HAP-1 (cell line): ENCODE results near the gene RPL10.

Experiments
- DNase-seq, 2 experiments: peaks; one replicate each; pipeline ENCODE4 v3.0.0-alpha.2; 2016 to 2020; ENCODE audit warnings: low spot score in 2 of 2
- H3K27me3 ChIP-seq: fragments of 250-450 bp; sonication (Bioruptor Pico); 2 replicates; pipeline ENCODE4 v1.5.1; 2020; ENCODE audit warnings: low read depth, mild to moderate bottlenecking, moderate library complexity
- H3K36me3 ChIP-seq: fragments of 250-450 bp; sonication (Bioruptor Pico); replicated peaks from 2 replicates; pipeline ENCODE4 v1.5.1; 2020; ENCODE audit warnings: mild to moderate bottlenecking
- H3K4me1 ChIP-seq: fragments of 250-450 bp; sonication (Bioruptor Pico); 2 replicates; pipeline ENCODE4 v1.5.1; 2020; ENCODE audit warnings: mild to moderate bottlenecking
- H3K4me3 ChIP-seq: fragments of 250-450 bp; sonication (Bioruptor Pico); 2 replicates; pipeline ENCODE4 v1.5.1; 2020; ENCODE audit warnings: mild to moderate bottlenecking, moderate library complexity
- H3K9me3 ChIP-seq: fragments of 250-450 bp; sonication (Bioruptor Pico); 2 replicates; pipeline ENCODE4 v1.5.1; 2020; ENCODE audit warnings: mild to moderate bottlenecking, moderate library complexity
- in situ Hi-C: fragments of 300-500 bp; cut with MboI; formaldehyde crosslinking; loops from 3 replicates; pipeline ENCODE4 v1.14.3; 2020; ENCODE audit warnings: low sequenced_read_pairs, inconsistent platforms, mixed read lengths

RPL10 gene

DNA sequence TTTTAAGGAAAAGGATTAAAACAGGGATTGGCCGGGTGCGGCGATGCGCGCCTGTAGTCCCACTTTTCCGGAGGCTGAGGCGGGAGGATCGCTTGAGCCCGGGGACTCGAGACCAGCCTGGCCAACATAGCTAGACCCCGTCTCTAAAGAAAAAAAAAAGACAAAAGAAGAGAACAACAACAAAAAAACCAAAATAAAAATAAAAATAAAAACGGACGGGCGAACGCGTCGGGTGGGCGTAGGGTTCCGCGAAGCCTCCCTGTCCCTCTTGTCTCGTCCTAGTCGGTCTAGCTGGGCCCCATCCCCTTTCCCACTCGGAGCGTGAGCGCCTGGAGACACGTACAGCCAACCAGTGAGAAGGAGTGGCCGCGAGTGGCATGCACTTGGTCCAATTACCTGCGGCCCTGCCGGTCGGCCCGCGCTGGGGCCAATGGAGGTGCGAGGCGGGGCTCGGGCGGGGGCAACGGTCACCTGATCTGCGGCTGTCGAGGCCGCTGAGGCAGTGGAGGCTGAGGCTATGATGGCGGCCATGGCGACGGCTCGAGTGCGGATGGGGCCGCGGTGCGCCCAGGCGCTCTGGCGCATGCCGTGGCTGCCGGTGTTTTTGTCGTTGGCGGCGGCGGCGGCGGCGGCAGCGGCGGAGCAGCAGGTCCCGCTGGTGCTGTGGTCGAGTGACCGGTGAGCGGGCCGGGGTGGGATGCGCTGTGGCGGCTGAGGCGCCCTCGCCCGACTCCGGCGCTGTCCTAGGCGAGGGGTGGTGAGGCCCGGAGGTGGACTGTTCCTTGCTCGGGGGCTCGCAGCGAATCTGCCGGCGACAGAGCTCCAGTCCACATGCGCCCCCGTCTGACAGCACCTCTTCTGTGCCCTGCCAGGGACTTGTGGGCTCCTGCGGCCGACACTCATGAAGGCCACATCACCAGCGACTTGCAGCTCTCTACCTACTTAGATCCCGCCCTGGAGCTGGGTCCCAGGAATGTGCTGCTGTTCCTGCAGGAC lies 30.3 kb downstream of the RPL10 start, which contains the start of gene ATP6AP1:
Gene ATP6AP1, plus strand, starts transcription at position 502 of the 996 bp plus-strand sequence. Its CDS starts 16 bp downstream, at position 518.
- H3K4me1 ChIP-seq: peaks cover 16% of the 10 kb centered on the region
- no peaks in the 10 kb centered on the region for H3K9me3 ChIP-seq
- H3K27me3 ChIP-seq: no peaks in the 10 kb centered on the region
- peak; percentile 95 to 98 for DNase-seq
- peak within 1 kb of the TSS; percentile 63 for H3K4me3 ChIP-seq
- in situ Hi-C loops: no loop called here
- peaks cover 26% of the 10 kb centered on the region for H3K36me3 ChIP-seq

DNA sequence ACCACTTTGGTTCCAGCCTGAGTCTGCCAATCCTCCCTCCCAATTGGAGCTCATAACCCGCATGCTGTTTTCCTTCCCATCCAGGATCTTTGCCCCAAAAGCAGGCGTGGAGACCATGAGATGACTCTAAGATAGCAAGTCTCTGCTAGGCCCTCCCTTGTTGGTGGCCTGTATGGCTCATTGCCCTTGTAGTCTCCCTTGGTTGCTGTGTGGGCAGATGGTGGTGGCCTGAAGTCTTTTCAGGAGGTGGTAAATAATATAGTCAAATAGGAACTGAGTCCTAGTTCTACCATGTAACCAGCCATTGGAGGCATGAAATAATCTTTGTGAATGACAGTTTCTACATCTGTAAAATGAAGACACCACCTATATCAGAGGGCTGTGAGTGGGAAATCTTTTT lies 31.5 kb downstream of the RPL10 start:
- Histone ChIP-seq H3K4me1 (peaks cover 16% of the 10 kb centered on the region), H3K4me3 (peak overlapping the region; percentile 63)

DNA sequence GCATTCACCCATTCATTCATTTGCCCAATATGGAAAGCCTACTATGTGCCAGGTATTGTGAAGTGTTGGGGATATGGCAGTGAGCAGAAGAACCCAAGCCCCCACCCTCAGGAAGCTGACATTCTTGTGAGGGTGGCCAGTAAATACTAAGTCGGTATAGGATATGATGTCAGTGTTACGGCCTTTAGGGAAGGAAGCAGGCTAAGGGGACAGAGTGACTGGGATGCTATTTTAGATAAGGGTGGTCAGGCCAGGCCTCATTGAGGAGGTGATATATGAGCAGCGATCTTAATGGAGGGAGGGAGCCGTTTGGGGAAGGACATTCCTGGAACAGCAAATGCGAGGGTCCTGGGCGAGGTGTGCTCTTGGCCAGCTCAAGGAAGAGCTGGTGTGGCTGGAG lies 32.3 kb downstream of the RPL10 start:
- DNase-seq: no peak
- in situ Hi-C loops: no loop called here
- H3K4me3 ChIP-seq: no peak overlapping the region
- peaks cover 45% of the 10 kb centered on the region for H3K36me3 ChIP-seq
- H3K27me3 ChIP-seq: no peaks in the 10 kb centered on the region
- H3K4me1 ChIP-seq: peaks cover 16% of the 10 kb centered on the region
- H3K9me3 ChIP-seq: no peaks in the 10 kb centered on the region

More for the DNA sequence above, 31.5 kb downstream of the RPL10 start:
- no peak for DNase-seq
- Histone ChIP-seq H3K36me3 (peaks cover 37% of the 10 kb centered on the region), H3K9me3 (no peaks in the 10 kb centered on the region), H3K27me3 (no peaks in the 10 kb centered on the region)
- in situ Hi-C loops: no loop called here

DNA sequence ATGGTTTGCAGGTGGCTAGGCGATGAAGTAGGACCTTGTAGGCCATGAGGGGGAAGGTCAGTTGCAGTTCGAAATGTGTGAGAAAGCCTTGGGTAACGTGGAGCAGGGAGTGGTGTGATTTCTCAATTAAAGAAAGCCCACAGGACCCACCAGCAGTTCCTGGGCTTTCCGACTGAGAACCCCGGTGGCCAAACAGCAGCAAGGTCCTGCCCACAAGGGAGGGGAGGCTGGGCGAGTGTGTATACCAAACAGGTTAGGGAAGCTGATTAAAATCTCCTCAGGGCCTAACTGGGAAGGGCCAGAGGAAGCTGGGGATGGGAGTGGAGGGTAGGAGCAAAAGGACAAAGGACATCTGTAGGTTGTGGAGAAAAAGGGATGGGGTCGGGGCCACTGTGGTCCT lies 32.7 kb downstream of the RPL10 start:
- H3K36me3 ChIP-seq: peaks cover 49% of the 10 kb centered on the region
- H3K27me3 ChIP-seq: no peaks in the 10 kb centered on the region
- peaks cover 16% of the 10 kb centered on the region for H3K4me1 ChIP-seq
- in situ Hi-C loops: no loop called here
- H3K9me3 ChIP-seq: no peaks in the 10 kb centered on the region
- no peak overlapping the region for H3K4me3 ChIP-seq
- DNase-seq: no peak

DNA sequence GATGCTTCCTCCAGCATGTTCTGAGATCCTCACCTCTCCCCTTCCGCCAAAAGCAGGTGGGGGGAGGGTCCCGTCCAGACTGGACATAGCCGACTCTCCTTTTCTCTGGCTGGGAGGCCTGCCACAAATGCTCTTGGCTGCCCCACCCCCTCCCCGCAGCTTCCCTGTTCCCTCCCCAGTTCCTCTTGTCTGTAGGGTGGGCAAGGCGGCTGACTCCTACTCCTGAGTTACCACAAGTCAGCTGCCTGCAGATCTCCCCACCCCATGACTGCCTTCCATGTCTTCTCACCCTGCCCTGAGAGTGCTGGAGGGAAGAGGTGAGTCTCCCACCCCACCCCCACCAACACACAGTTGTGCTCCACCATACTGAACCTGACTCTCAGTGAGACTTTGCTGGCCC lies 33.2 kb downstream of the RPL10 start:
- no peak for DNase-seq
- in situ Hi-C loops: no loop called here
- H3K36me3 ChIP-seq: peaks cover 54% of the 10 kb centered on the region
- H3K27me3 ChIP-seq: no peaks in the 10 kb centered on the region
- no peak overlapping the region for H3K4me3 ChIP-seq
- H3K4me1 ChIP-seq: peaks cover 21% of the 10 kb centered on the region
- no peaks in the 10 kb centered on the region for H3K9me3 ChIP-seq

DNA sequence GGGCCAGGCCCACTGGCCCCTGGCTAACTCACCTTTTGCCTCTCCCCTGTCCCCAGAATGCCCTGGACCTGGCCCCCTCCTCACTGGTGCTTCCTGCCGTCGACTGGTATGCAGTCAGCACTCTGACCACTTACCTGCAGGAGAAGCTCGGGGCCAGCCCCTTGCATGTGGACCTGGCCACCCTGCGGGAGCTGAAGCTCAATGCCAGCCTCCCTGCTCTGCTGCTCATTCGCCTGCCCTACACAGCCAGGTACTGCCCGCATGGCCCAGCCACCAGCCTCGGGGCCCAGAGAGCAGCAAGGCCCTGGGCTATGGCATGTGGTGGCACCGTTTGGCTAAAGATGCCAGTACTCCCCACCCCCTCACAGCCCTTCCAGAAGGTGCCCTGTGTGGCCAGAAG lies 34.0 kb downstream of the RPL10 start:
- Histone ChIP-seq H3K27me3 (no peaks in the 10 kb centered on the region), H3K4me1 (peaks cover 21% of the 10 kb centered on the region), H3K9me3 (no peaks in the 10 kb centered on the region), H3K36me3 (peaks cover 55% of the 10 kb centered on the region), H3K4me3 (no peak overlapping the region)
- in situ Hi-C loops: no loop called here
- no peak for DNase-seq

DNA sequence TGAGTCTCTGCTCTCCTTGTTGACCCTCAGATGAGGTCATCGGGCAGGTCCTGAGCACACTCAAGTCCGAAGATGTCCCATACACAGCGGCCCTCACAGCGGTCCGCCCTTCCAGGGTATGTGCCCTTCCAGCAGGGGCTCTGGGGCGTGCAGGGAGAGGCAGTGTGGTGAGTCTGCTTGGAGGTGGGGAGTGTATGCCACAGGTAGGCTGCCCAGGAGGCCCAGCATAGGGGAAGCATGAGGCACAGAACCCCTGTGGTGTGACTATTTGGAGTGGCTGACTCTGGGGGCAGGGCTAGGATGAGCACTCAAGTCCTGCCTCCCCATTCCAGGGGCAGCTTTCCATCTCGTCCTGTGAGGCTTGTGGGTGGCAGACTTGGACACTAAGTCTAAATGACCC lies 35.4 kb downstream of the RPL10 start:
- Histone ChIP-seq H3K27me3 (no peaks in the 10 kb centered on the region), H3K9me3 (no peaks in the 10 kb centered on the region), H3K36me3 (peaks cover 62% of the 10 kb centered on the region), H3K4me3 (no peak overlapping the region), H3K4me1 (peaks cover 13% of the 10 kb centered on the region)
- in situ Hi-C loops: no loop called here
- no peak for DNase-seq

DNA sequence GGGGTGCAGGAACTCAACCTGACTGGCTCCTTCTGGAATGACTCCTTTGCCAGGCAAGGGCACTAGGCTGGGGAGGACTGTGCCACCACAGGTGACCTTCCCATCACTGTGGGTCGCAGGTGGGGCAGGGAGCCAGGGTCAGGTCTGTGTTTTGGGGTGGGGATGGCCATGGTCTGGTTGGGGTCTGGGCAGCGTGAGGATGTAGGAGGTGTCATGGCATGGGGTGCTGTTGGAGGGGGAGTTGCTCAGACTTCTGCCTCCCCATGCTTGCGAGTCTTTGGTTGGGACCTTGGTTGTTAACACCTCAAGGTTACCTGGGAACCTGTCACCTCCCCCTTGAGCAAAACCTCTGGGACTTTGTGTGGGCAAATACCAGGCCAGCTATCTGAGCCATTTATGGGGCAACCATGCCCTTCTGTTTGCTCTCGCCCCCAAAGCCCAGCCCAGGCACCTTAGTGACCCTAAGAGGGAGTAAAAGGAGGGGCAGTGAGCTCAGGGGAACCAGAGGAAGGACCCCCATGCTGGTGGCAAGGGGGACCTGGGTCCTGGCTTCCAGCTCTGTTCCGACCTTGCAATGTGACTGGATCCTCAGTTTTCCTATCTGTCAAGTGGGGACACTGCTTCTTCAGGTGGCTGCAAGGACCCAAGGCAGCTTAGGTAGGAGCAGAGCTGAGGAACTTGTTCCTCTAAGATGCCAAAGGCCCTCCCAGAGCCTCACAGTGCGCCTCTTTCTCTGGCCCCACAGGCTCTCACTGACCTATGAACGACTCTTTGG lies 36.4 kb downstream of the RPL10 start:
- DNase-seq: no peak
- Histone ChIP-seq H3K9me3 (no peaks in the 10 kb centered on the region), H3K36me3 (peaks cover 69% of the 10 kb centered on the region), H3K4me3 (no peak overlapping the region), H3K27me3 (no peaks in the 10 kb centered on the region), H3K4me1 (peaks cover 8% of the 10 kb centered on the region)
- in situ Hi-C loops: no loop called here

DNA sequence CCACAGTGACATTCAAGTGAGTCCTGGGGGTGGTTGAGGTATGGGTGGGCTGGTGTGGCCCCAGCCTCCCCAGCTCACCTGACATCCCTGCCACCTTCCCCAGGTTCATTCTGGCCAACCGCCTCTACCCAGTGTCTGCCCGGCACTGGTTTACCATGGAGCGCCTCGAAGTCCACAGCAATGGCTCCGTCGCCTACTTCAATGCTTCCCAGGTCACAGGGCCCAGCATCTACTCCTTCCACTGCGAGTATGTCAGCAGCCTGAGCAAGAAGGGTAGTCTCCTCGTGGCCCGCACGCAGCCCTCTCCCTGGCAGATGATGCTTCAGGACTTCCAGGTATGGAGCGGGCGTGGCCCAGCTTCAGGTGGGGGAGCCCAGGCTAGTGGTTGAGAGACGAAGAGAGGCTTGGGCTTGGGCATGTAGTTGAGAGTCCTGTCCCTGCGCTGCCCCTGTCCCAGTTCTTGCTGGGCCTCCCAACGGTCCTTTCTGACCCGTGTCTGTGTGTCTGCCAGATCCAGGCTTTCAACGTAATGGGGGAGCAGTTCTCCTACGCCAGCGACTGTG lies 37.1 kb downstream of the RPL10 start:
- Histone ChIP-seq H3K36me3 (peaks cover 69% of the 10 kb centered on the region), H3K9me3 (no peaks in the 10 kb centered on the region), H3K27me3 (no peaks in the 10 kb centered on the region), H3K4me3 (no peak overlapping the region), H3K4me1 (peaks cover 5% of the 10 kb centered on the region)
- DNase-seq: no peak
- in situ Hi-C loops: no loop called here

DNA sequence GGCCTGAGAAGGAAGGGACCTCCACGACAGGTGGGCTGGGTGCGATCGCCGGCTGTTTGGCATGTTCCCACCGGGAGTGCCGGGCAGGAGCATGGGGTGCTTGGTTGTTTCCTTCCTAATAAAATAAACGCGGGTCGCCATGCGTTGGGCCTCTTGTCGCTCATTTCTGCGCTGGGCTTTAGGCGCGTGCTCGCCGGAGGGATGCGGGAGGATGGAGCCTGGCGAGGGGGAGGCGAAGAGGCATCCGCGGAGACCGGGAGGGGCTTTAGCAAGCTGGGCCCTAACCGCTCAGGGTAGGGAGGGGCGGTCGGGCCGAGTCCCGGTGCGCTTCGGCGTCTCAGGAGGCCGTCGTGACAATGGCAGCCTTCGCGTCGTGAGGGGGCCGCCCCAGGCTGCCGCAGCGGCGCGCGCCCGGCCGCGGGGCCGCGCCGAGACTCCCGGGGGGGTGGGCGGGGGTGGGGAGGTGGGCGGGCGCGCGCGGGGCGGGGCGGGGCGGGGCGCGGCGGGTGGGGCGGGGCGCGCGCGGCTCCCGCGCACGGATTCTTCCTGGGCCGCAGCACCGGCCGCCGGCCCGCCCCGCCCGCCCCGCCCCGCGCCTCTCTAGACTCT lies 38.3 kb downstream of the RPL10 start:
- in situ Hi-C loops: no loop called here
- H3K4me1 ChIP-seq: peaks cover 5% of the 10 kb centered on the region
- H3K36me3 ChIP-seq: peaks cover 79% of the 10 kb centered on the region
- H3K27me3 ChIP-seq: no peaks in the 10 kb centered on the region
- DNase-seq: peak; percentile 44 to 76
- H3K9me3 ChIP-seq: no peaks in the 10 kb centered on the region
- H3K4me3 ChIP-seq: peak overlapping the region; percentile 97

DNA sequence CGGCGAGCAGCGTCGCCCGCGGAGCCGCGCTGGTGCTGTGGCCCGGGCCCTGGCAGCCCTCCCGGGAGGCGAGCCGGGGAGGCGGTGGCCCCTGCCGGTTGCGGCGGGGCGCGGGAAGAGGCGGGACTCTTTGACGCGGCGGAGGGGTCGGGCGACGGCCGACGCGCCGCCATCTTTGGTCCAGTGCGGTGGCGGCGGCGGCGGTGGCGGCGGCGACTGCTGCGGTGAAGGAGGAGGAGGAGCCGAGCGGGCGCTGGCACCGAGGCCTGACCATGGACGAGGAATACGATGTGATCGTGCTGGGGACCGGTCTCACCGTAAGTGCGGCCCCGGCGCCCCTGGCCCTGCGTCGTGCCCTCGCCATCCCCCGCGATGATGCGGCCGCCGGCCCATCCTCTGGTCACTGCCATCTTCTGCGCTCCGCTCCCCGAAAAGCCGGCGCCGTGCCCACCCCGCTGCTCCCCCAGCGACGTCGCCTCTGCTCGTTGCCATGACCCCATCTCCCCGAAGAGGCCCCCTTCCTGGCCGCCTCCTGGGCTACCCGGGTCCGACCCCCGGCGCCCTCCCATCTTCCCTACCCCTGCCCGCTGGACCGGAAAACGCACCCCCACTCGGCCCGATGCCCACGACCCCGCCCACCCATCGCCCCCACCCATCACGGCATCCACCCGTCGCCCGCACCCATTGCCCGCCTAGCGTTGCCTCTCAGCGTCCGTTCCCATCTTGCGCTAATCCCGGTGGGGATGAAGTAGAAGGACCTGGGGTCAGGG lies 39.0 kb downstream of the RPL10 start, which contains the start of gene GDI1:
Gene GDI1, plus strand, starts transcription at position 172 of the 770 bp plus-strand sequence. Its CDS starts 101 bp downstream, at position 273.
- no peaks in the 10 kb centered on the region for H3K9me3 ChIP-seq
- H3K27me3 ChIP-seq: no peaks in the 10 kb centered on the region
- peaks cover 5% of the 10 kb centered on the region for H3K4me1 ChIP-seq
- peaks cover 79% of the 10 kb centered on the region for H3K36me3 ChIP-seq
- in situ Hi-C loops: no loop called here
- H3K4me3 ChIP-seq: peak within 1 kb of the TSS; percentile 97
- peak; percentile 24 to 86 for DNase-seq

DNA sequence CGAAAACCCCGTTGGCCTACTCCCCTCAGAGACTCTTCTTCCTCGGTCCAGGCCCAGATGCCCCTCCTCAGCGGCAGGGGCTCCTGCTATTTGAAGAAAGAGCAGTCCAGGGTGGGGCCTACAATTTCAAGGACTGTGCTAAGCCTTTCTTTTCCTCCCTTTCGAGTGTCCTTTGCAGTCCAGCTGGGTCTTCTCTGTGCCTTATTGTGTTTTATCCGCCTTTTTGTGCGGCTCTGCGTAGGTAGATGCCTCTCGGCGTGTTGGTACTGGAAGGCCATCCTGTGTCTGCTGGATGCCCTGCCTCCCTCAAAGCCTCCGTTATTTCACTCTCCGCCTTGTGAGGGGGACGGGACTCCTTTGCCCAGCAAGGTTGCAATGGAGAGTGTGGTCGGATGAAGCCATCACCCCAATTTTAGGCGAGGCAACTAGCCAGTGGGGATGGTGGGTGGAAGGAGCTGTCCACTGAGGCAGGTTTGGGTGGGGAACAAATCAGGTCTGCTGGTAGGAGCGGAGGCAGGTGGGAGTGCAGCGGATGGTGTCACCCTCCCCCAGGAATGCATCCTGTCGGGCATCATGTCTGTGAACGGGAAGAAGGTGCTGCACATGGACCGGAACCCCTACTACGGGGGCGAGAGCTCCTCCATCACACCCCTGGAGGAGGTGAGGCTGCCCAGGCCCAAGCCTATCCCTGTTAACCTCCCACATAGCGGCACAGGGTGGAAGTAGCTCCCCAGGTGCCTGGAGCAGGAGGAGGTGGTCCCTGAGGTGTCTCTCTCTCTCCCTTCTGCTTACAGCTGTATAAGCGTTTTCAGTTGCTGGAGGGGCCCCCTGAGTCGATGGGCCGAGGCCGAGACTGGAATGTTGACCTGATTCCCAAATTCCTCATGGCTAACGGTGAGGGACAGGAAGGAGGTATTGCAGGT lies 40.1 kb downstream of the RPL10 start:
- Histone ChIP-seq H3K4me1 (peaks cover 6% of the 10 kb centered on the region), H3K36me3 (peaks cover 75% of the 10 kb centered on the region), H3K9me3 (no peaks in the 10 kb centered on the region), H3K27me3 (no peaks in the 10 kb centered on the region), H3K4me3 (peak overlapping the region; percentile 97)
- no peak for DNase-seq
- in situ Hi-C loops: no loop called here
